H9 (cell line): ENCODE data around the gene DCP1A. TPM values are rescaled to one million over a fixed set of nuclear protein-coding genes. Genes with fewer than 3 reads are reported as not detected.

Experiments
- DNase-seq: peaks from one replicate; pipeline ENCODE4 v3.0.0-alpha.2; 2017
- H2AFZ ChIP-seq: one replicate; pipeline ENCODE4 v1.6.1; 2013; ENCODE audit warnings: mild to moderate bottlenecking, low read length, control low read depth, moderate library complexity
- H2AK5ac ChIP-seq: 2 replicates; pipeline ENCODE4 v1.6.1; 2013; ENCODE audit warnings: low read length, control low read depth, mixed read lengths; ENCODE audit not compliant: insufficient read length
- H2BK120ac ChIP-seq: one replicate; pipeline ENCODE4 v1.6.1; 2013; ENCODE audit warnings: low read depth, mild to moderate bottlenecking, low read length, control low read depth, inconsistent platforms; ENCODE audit not compliant: poor library complexity, severe bottlenecking
- H2BK12ac ChIP-seq: 2 replicates; pipeline ENCODE4 v1.6.1; 2013; ENCODE audit warnings: low read length, control low read depth, mixed read lengths, low read depth; ENCODE audit not compliant: insufficient read length
- H2BK15ac ChIP-seq: 2 replicates; pipeline ENCODE4 v1.6.1; 2013; ENCODE audit warnings: low read depth, low read length, control low read depth
- H2BK20ac ChIP-seq: one replicate; pipeline ENCODE4 v1.6.1; 2013; ENCODE audit warnings: low read depth, mild to moderate bottlenecking, low read length, control low read depth, inconsistent platforms; ENCODE audit not compliant: poor library complexity, severe bottlenecking
- H2BK5ac ChIP-seq: 2 replicates; pipeline ENCODE4 v1.6.1; 2013; ENCODE audit warnings: low read length, control low read depth, mixed read lengths; ENCODE audit not compliant: insufficient read length
- H3K14ac ChIP-seq: 2 replicates; pipeline ENCODE4 v1.6.1; 2013; ENCODE audit warnings: low read length, control low read depth; ENCODE audit not compliant: insufficient read depth
- H3K18ac ChIP-seq: 2 replicates; pipeline ENCODE4 v1.6.1; 2013; ENCODE audit warnings: low read depth, mild to moderate bottlenecking, mixed read lengths, low read length, control low read depth; ENCODE audit not compliant: insufficient read length
- H3K23ac ChIP-seq: 2 replicates; pipeline ENCODE4 v1.6.1; 2013; ENCODE audit warnings: low read length, control low read depth, mixed read lengths, low read depth; ENCODE audit not compliant: insufficient read length
- H3K23me2 ChIP-seq: 2 replicates; pipeline ENCODE4 v1.6.1; 2013; ENCODE audit warnings: low read depth, mild to moderate bottlenecking, mixed read lengths, low read length, control low read depth; ENCODE audit not compliant: insufficient read length, poor library complexity, severe bottlenecking
- H3K27ac ChIP-seq: 2 replicates; pipeline ENCODE4 v1.5.1; 2013; ENCODE audit warnings: low read length, control low read depth, mixed read lengths, low read depth; ENCODE audit not compliant: insufficient read length
- H3K27me3 ChIP-seq: 2 replicates; pipeline ENCODE4 v1.6.1; 2013; ENCODE audit warnings: low read length, control low read depth, inconsistent platforms; ENCODE audit not compliant: insufficient read depth
- H3K4ac ChIP-seq: 2 replicates; pipeline ENCODE4 v1.6.1; 2013; ENCODE audit warnings: low read depth, mild to moderate bottlenecking, control low read depth, inconsistent platforms, low read length, moderate library complexity
- H3K4me1 ChIP-seq: 2 replicates; pipeline ENCODE4 v1.6.1; 2013; ENCODE audit warnings: low read length, control low read depth, inconsistent platforms; ENCODE audit not compliant: insufficient read depth
- H3K4me2 ChIP-seq: 2 replicates; pipeline ENCODE4 v1.6.1; 2013; ENCODE audit warnings: low read length, control low read depth, mixed read lengths; ENCODE audit not compliant: insufficient read length, insufficient read depth
- H3K56ac ChIP-seq: 2 replicates; pipeline ENCODE4 v1.6.1; 2013; ENCODE audit warnings: low read depth, mild to moderate bottlenecking, mixed read lengths, low read length, control low read depth; ENCODE audit not compliant: insufficient read length
- H3K79me1 ChIP-seq: 2 replicates; pipeline ENCODE4 v1.6.1; 2013; ENCODE audit warnings: low read depth, mild to moderate bottlenecking, moderate library complexity, low read length, control low read depth, inconsistent platforms; ENCODE audit not compliant: insufficient read depth, poor library complexity, severe bottlenecking
- H3K79me2 ChIP-seq: 2 replicates; pipeline ENCODE4 v1.6.1; 2013; ENCODE audit warnings: low read length, control low read depth, inconsistent platforms; ENCODE audit not compliant: insufficient read depth
- H3K9ac ChIP-seq: 2 replicates; pipeline ENCODE4 v1.6.1; 2013; ENCODE audit warnings: low read length, control low read depth, mixed read lengths; ENCODE audit not compliant: insufficient read length; ENCODE audit errors: extremely low read depth
- H3K9me3 ChIP-seq: one replicate; pipeline ENCODE4 v1.6.1; 2013; ENCODE audit warnings: low read depth, low read length, inconsistent platforms; ENCODE audit not compliant: control insufficient read depth
- H3T11ph ChIP-seq: one replicate; pipeline ENCODE4 v1.6.1; 2013; ENCODE audit warnings: mild to moderate bottlenecking, low read length, control low read depth, inconsistent platforms
- H4K20me1 ChIP-seq: one replicate; pipeline ENCODE4 v1.6.1; 2013; ENCODE audit not compliant: control insufficient read depth, insufficient read length, insufficient read depth
- H4K5ac ChIP-seq: 2 replicates; pipeline ENCODE4 v1.6.1; 2013; ENCODE audit warnings: low read depth, mild to moderate bottlenecking, mixed read lengths, low read length, control low read depth; ENCODE audit not compliant: insufficient read length
- H4K8ac ChIP-seq: replicated peaks from 2 replicates; pipeline ENCODE4 v1.6.1; 2013; ENCODE audit warnings: low read length, control low read depth, mixed read lengths, low read depth; ENCODE audit not compliant: insufficient read length
- H4K91ac ChIP-seq: 2 replicates; pipeline ENCODE4 v1.6.1; 2013; ENCODE audit warnings: low read depth, mild to moderate bottlenecking, moderate library complexity, mixed read lengths, low read length, control low read depth; ENCODE audit not compliant: insufficient read length
- H3K27ac Mint-ChIP-seq, 3 experiments: 2 replicates in 2 of 3; 3 replicates in 1 of 3; pipeline ENCODE4 v1.8.0; 2020 to 2021; ENCODE audit warnings: mixed read lengths in 3 of 3, mild to moderate bottlenecking in 1 of 3, moderate library complexity in 1 of 3
- H3K27me3 Mint-ChIP-seq: 2 replicates; pipeline ENCODE4 v1.8.0; 2021; ENCODE audit warnings: low read depth, mild to moderate bottlenecking, moderate library complexity, mixed read lengths
- H3K36me3 Mint-ChIP-seq, 3 experiments: 2 replicates in 2 of 3; 3 replicates in 1 of 3; pipeline ENCODE4 v1.8.0; 2020 to 2021; ENCODE audit warnings: low read depth in 3 of 3, mixed read lengths in 3 of 3; ENCODE audit not compliant: insufficient read depth in 1 of 3
- H3K4me1 Mint-ChIP-seq, 2 experiments: 2 replicates each; pipeline ENCODE4 v1.8.0; 2020; ENCODE audit warnings: mixed read lengths in 2 of 2
- H3K4me3 Mint-ChIP-seq, 2 experiments: 2 replicates in 1 of 2; 3 replicates in 1 of 2; pipeline ENCODE4 v1.8.0; 2020 to 2021; ENCODE audit warnings: mild to moderate bottlenecking in 2 of 2, mixed read lengths in 2 of 2, moderate library complexity in 1 of 2
- H3K9me3 Mint-ChIP-seq, 2 experiments: 2 replicates in 1 of 2; 3 replicates in 1 of 2; pipeline ENCODE4 v1.8.0; 2020; ENCODE audit warnings: mild to moderate bottlenecking in 2 of 2, mixed read lengths in 2 of 2, moderate library complexity in 1 of 2
- WGBS: extraction: QIAGEN DNeasy Blood & Tissue Kit; methylation state at CpG from one replicate; pipeline ENCODE4 v1.1.7; 2013; ENCODE audit warnings: missing lambda C conversion rate, low lambda C conversion rate, mixed read lengths; ENCODE audit not compliant: insufficient read length; ENCODE audit errors: extremely low coverage; 5-methylcytosine and 5-hydroxymethylcytosine counted together
- total RNA-seq: library from RNA; stranded (reverse); gene quantifications from 2 replicates; pipeline ENCODE4 v1.2.1, GENCODE V29; 2021
- TF ChIP-seq, protein P1 (sequence below): fragments of 200-600 bp; sonication (generic); conservative IDR thresholded peaks from 3 replicates; pipeline ENCODE4 v1.8.0; 2021; ENCODE audit warnings: antibody characterized with exemption, mild to moderate bottlenecking

Gene DCP1A
- total RNA-seq, 1 experiment from 2014 or later = 17.8 TPM

GRCh38 chr3:53361852-53362251, 14.5 kb upstream of the DCP1A start:
- H3K56ac ChIP-seq = no peak overlapping the region
- Mint-ChIP-seq H3K36me3 (peaks cover 0 to 5% (median 0%) of the 10 kb centered on the region in 3 experiments; a peak in 2 of 7 replicates), H3K27ac (no peak overlapping the region), H3K4me1 (no peaks in the 10 kb centered on the region), H3K4me3 (no peak overlapping the region), H3K27me3 (peaks cover 3% of the 10 kb centered on the region; the same call in 1 of the 2 replicates), H3K9me3 (peaks cover 2 to 9% of the 10 kb centered on the region in 2 experiments; a peak in 2 of 5 replicates)
- H2AFZ ChIP-seq = no peak overlapping the region
- no peak overlapping the region for H3K23ac ChIP-seq
- H3K4me1 ChIP-seq = no peaks in the 10 kb centered on the region
- TF ChIP-seq, protein P1, sequence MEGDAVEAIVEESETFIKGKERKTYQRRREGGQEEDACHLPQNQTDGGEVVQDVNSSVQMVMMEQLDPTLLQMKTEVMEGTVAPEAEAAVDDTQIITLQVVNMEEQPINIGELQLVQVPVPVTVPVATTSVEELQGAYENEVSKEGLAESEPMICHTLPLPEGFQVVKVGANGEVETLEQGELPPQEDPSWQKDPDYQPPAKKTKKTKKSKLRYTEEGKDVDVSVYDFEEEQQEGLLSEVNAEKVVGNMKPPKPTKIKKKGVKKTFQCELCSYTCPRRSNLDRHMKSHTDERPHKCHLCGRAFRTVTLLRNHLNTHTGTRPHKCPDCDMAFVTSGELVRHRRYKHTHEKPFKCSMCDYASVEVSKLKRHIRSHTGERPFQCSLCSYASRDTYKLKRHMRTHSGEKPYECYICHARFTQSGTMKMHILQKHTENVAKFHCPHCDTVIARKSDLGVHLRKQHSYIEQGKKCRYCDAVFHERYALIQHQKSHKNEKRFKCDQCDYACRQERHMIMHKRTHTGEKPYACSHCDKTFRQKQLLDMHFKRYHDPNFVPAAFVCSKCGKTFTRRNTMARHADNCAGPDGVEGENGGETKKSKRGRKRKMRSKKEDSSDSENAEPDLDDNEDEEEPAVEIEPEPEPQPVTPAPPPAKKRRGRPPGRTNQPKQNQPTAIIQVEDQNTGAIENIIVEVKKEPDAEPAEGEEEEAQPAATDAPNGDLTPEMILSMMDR = no peak
- H2BK20ac ChIP-seq = no peak overlapping the region
- no peak overlapping the region for H3K4me2 ChIP-seq
- H3K27ac ChIP-seq = no peak overlapping the region
- no peaks in the 10 kb centered on the region for H3K9me3 ChIP-seq
- H2BK15ac ChIP-seq = no peak overlapping the region
- no peak overlapping the region for H4K5ac ChIP-seq
- H3K79me2 ChIP-seq = no peaks in the 10 kb centered on the region
- no peak overlapping the region for H2AK5ac ChIP-seq
- no peak overlapping the region for H4K91ac ChIP-seq
- H3K18ac ChIP-seq = no peak overlapping the region
- no CpG with 5 or more reads among the region's 3 CpGs for WGBS
- H2BK5ac ChIP-seq = no peak overlapping the region
- no peak overlapping the region for H3T11ph ChIP-seq
- no peaks in the 10 kb centered on the region for H3K23me2 ChIP-seq
- H2BK12ac ChIP-seq = no peak overlapping the region
- H4K20me1 ChIP-seq = no peaks in the 10 kb centered on the region
- H3K14ac ChIP-seq = no peak overlapping the region
- no peak for DNase-seq
- H3K27me3 ChIP-seq = no peaks in the 10 kb centered on the region
- H3K4ac ChIP-seq = no peak overlapping the region
- H3K79me1 ChIP-seq = no peaks in the 10 kb centered on the region
- no peak overlapping the region for H3K9ac ChIP-seq
- no peak overlapping the region for H4K8ac ChIP-seq
- no peak overlapping the region for H2BK120ac ChIP-seq
